ENCODE data around the gene MACROH2A1. TPM values are rescaled to one million over a fixed set of nuclear protein-coding genes. Genes with fewer than 3 reads are reported as not detected.

MACROH2A1 gene
- total RNA-seq, result 158 TPM in 2 replicates

GRCh38 chr5:135398855-135399793 lies at the start of gene MACROH2A1:
Gene MACROH2A1 (minus strand): TSS chr5:135399231. CDS start chr5:135389093, 10,138 bp downstream.

DNA sequence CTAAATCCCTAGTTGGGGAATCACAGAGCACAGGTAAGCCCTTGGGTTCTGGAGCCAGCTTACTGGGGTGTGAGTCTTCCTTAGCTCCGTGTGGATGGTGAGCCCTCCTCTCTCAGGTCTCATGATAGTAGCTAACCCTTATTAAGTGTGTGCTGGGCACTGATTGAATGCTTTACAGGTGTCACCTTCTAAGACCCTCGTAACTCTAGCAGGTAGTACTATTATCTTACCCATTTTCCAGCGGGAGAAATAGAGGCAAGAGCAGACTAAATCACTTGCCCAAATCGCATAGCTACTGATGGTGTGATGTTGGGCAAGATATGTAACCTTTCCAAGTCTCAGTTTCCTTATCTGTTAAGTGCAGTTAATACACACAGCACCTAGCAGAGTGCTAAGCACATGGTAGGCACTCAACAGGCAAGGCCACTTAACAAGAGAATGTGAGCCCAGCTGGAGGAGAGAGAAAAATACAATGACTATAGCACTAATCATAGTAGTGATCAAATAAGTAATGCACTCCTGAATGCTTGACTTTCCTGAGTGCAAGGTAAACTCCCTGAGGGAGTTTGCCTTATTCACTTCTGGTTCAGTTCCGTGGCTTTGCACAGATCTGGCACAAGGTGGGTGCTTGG lies 48.4 kb upstream of the MACROH2A1 start, which contains the start of gene DCANP1:
TSS of gene DCANP1 (minus strand) at position 51 of the 632 bp plus-strand sequence. CDS start 240 bp downstream, outside the sequence.

Small RNA genes within 50 kb of the gene (small RNA-seq; reads per million reads assigned to genes)
- not detected for gene DCANP1

Other genes starting within 250 kb of the MACROH2A1 start
- not detected in 2 replicates for gene DCANP1, start 48.1 kb upstream of the MACROH2A1 start, total RNA-seq
- not detected in 2 replicates for gene TIFAB, start 53.1 kb upstream of the MACROH2A1 start, total RNA-seq
- gene NEUROG1, start 136.7 kb upstream of the MACROH2A1 start, total RNA-seq, result not detected in 2 replicates
- gene CXCL14, start 179.8 kb upstream of the MACROH2A1 start, total RNA-seq, result 1.2 and 2.1 TPM in 2 replicates